GM18909 (cell line): Measurements from ENCODE around the gene MUS81.
A peak's percentile ranks its signal among the peaks of the same experiment; 100 is the strongest.
"Not testable (repeated sequence)": the region's sequence is repeated elsewhere in the genome, so short reads cannot be mapped to it uniquely, and the experiment has no call there.

Experiments
- ATAC-seq: cut with Tn5 transposase; IDR thresholded peaks from one replicate; pipeline ENCODE4 v1.9.1; 2021; ENCODE audit warnings: mild to moderate bottlenecking; ENCODE audit not compliant: unreplicated experiment, poor library complexity

Gene MUS81

GRCh38 chr11:65844231-65844872 is 15.9 kb upstream of the MUS81 start:
- no peak for ATAC-seq

GRCh38 chr11:65847746-65848145 is 12.5 kb upstream of the MUS81 start:
- ATAC-seq, result no peak

- ATAC-seq, result not testable (repeated sequence)
Measured at GRCh38 chr11:65848693-65849092, 11.5 kb upstream of the MUS81 start.

- no peak for ATAC-seq
Measured at GRCh38 chr11:65849366-65849765, 10.9 kb upstream of the MUS81 start.

- no peak for ATAC-seq
Measured at GRCh38 chr11:65849771-65850216, 10.4 kb upstream of the MUS81 start.

GRCh38 chr11:65850217-65851082 is 9.8 kb upstream of the MUS81 start:
- ATAC-seq, result no peak

DNA sequence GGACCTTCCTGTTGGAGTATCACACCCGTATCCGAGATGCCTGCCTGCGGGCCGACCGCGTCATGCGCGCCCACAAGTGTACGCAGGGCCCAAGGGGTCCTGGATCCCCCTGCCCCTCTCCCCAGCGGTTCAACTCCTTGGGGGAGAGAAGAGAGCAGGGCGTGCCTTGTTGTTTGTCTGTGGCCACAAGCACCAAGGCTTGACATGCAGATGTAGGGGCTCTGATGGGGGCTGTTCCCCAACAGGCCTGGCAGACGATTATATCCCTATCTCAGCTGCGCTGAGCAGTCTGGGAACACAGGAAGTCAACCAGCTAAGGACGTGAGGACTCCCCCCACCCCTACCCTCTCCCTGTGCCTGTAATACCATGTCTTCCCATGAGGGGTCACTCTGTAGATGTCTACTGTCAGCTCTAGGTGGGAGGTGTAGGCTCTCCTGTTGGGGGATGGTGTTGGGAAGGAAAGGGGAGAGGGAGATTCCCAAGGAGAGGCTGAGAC is 9.1 kb upstream of the MUS81 start:
- no peak for ATAC-seq

DNA sequence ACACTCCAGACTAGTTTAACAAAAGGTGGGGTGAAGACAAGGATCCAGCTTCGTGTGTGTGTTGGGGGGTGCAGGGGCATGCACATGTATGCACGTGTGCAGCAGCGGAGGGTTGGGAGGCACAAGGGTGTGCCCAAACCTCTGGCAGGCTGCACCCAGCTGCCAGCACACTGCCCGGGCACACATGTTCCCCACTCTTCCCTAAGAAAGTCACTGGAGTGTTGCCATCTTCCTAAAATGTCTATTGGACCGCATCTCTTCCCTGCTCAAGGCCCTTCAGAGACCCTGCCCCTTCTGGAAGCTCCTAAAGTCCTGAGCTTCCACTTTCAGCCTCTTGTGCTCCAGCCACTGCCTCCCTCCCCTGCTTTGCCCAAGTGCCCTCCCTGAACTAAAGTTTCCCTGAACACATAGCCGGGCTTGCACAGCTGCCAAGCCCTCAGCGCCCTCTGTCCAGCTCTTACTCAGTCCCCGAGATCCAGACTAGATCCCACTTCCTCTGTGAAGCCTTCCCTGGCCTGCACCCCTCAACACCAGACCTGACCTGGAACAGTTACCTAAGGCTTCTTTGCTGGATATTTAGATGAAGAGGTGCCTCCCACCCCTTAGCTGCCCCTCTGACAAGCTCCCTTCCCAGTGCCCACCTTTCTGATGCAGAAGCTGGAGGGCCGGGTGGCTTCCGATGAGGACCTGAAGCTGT is 8.3 kb upstream of the MUS81 start:
- ATAC-seq, result no peak

- ATAC-seq, result no peak
Measured at GRCh38 chr11:65852508-65853245, 7.6 kb upstream of the MUS81 start.

GRCh38 chr11:65853246-65853979 is 6.8 kb upstream of the MUS81 start:
- ATAC-seq, result no peak

GRCh38 chr11:65854161-65854592 is 6.1 kb upstream of the MUS81 start:
- ATAC-seq, result no peak

DNA sequence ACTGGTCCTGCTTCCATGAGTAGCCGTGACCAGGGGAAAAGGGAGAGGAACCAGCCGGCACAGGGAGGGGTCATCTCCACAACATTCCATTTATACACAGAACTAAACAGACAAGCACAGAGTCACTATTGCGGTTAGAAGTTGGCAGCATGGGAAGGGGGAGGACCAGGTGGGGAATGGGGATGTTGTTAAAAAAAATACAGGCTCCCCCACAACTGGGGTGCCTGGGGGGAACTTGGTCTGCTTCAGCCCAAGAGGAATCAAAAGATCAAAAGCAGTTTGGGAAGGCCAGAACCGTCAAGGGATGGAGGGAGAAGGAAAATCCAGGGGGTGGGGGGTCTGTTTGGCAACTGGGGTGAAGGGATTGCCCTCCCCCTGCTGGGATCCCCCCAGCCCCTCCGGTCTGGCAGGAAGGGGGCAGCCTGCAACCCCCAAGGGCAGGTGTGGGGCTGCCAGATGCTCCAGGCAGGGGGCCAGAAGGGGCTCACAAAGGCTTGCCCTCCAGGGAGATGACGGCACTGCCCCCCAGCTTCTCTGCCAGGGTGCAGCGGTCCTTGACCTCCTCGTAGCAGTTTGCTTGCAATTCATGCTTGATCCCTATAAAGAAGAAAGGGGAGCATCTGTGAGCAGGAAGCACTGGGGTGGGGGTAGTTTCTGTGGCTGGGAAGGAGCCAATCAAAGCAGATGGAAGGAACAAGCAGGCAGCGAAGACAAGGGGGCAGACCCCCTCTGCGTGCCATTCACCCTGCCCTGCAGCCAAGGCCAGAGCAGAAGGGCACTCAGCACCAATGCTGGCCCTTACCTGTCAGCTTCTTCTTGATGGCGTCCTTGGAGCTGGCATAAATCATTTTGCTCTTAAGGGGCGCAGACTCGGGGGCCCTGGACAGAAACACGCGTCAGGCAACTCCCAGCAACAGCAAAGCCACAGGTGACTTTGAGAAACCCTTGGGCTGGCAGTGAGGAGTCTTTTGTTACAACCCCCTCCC is 5.1 kb upstream of the MUS81 start:
- no peak for ATAC-seq

GRCh38 chr11:65855927-65856363 is 4.3 kb upstream of the MUS81 start:
- ATAC-seq, result no peak

- peak; percentile 28 for ATAC-seq
Measured at GRCh38 chr11:65856689-65857499, 3.3 kb upstream of the MUS81 start.

DNA sequence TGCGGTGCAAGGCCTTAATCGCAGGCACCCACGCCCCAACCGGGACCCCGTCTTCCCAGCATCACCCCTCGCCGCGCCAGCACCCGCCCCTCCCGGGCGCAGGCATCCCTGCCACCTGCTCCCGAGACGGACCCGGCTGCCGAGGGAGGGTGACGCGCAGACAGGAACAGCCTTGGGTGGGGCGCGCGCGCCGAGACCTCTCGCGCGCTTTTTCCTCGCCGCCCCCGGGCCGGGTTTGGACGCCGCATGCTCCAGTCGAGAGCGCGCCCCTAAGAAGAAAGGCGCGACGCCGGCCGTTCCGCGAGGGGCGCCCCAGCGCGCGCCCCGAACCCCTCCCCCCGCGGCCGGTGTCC is 2.8 kb upstream of the MUS81 start:
- ATAC-seq, result peak; percentile 3

DNA sequence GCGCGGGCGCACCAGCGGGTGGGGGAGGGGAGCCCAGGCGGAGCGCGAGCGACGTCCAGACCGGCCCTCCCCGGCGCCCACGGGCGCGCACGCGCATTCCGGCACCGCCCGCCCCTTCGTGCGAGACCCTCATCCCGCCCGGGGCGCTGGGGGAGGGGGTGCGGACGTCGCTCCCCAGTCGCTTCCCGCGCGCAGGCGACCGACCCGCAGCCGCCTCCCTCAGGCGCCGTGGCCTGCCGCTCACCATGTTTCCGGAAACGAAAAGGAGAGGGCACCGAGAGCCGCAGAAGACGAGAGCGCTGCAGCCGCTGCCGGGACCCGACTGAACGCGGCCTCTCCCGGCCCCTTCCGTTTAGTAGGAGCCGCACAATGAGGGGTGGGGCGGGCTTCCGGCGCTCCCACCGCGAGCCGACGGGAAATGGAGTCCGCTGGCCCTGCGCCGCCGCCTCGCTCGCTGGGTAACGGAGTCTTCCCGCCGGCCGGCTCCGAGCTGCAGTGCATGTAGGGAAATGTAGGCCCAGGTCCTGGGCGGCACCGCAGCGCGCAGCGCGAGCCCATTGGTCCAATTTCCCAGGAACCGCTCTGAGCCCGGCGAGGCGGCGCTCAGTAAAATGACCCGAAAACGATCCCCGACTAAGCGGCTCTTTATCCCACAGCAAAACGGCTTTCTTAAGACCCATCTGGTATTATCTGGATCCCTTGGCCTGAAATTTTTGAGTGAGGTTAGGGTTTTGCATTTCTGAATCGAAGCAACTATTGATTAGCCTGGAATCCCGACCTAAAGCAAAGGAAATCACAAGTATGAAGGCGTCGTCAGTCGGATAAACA is 2.2 kb upstream of the MUS81 start, which contains the start of gene CFL1:
CFL1 (minus strand) TSS at position 328 of the 828 bp plus-strand sequence; CDS start at position 247, 81 bp downstream.
- peak; percentile 50 for ATAC-seq

GRCh38 chr11:65858681-65859087 is 1.5 kb upstream of the MUS81 start:
- no peak for ATAC-seq
